PFSK-1 (cell line): ENCODE measurements around the gene ACADSB.

ENCODE experiments used
- FOXP2 ChIP-seq: optimal IDR thresholded peaks from 2 replicates; pipeline ENCODE3; 2011; ENCODE audit warnings: borderline replicate concordance, control low read depth, inconsistent platforms; ENCODE audit not compliant: insufficient read depth; ENCODE audit errors: extremely low read length, extremely low read depth
- POLR2AphosphoS5 ChIP-seq: IDR thresholded peaks from 2 replicates; pipeline ENCODE4 v1.6.1; 2012; ENCODE audit warnings: low read depth, mild to moderate bottlenecking, control low read depth, low read length, moderate library complexity
- SIN3A ChIP-seq: IDR thresholded peaks from 2 replicates; pipeline ENCODE4 v1.6.1; 2012; ENCODE audit warnings: mild to moderate bottlenecking, low read length, moderate library complexity, borderline replicate concordance; ENCODE audit not compliant: insufficient read depth
- TAF1 ChIP-seq: IDR thresholded peaks from 2 replicates; pipeline ENCODE4 v1.6.1; 2012; ENCODE audit warnings: low read length, control low read depth, borderline replicate concordance; ENCODE audit not compliant: insufficient read depth
- TF ChIP-seq, protein P1 (sequence below), 2 experiments: IDR thresholded peaks; 2 replicates each; pipeline versions ENCODE4 v1.6.1 to v1.8.0; 2011 to 2012; ENCODE audit warnings: low read depth in 2 of 2, low read length in 2 of 2, control low read depth in 1 of 2, inconsistent platforms in 1 of 2, mild to moderate bottlenecking in 1 of 2, moderate library complexity in 1 of 2; ENCODE audit not compliant: insufficient read depth in 1 of 2

DNA sequence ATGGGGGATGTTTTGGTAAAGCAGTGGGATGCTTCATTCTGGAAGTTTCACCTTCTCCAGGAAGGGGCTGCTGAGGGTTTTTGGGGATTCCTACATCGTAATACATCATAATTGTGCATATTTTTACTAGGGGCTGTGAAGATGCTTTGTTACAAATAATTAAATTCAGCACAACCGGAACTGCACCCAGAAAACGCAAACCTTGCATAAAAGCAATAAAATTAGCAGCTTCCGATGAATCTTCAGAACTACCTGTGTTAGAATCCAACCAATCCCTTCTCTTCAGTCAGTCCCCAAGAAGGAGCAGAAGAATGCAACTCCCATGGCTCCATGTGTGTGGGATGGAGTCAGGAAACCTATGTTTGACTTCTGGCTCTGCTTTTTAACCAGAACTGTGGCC, 78.5 kb downstream of the ACADSB start:
- TF ChIP-seq POLR2AphosphoS5 (no peak), TAF1 (no peak), SIN3A (no peak), FOXP2 (no peak)
- TF ChIP-seq, protein P1, sequence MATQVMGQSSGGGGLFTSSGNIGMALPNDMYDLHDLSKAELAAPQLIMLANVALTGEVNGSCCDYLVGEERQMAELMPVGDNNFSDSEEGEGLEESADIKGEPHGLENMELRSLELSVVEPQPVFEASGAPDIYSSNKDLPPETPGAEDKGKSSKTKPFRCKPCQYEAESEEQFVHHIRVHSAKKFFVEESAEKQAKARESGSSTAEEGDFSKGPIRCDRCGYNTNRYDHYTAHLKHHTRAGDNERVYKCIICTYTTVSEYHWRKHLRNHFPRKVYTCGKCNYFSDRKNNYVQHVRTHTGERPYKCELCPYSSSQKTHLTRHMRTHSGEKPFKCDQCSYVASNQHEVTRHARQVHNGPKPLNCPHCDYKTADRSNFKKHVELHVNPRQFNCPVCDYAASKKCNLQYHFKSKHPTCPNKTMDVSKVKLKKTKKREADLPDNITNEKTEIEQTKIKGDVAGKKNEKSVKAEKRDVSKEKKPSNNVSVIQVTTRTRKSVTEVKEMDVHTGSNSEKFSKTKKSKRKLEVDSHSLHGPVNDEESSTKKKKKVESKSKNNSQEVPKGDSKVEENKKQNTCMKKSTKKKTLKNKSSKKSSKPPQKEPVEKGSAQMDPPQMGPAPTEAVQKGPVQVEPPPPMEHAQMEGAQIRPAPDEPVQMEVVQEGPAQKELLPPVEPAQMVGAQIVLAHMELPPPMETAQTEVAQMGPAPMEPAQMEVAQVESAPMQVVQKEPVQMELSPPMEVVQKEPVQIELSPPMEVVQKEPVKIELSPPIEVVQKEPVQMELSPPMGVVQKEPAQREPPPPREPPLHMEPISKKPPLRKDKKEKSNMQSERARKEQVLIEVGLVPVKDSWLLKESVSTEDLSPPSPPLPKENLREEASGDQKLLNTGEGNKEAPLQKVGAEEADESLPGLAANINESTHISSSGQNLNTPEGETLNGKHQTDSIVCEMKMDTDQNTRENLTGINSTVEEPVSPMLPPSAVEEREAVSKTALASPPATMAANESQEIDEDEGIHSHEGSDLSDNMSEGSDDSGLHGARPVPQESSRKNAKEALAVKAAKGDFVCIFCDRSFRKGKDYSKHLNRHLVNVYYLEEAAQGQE (IDR thresholded peaks at IDR 0.05; ENCODE audit: insufficient read depth in 1 of 2, low read depth in 2 of 2, low read length in 2 of 2): no peak
